ENCODE measurements around the gene CALD1.

Gene CALD1

GRCh38 chr7:134870156-134870555 is 90.7 kb downstream of the CALD1 start:
- no peak for DNase-seq

- no peak for DNase-seq
Measured at GRCh38 chr7:134870781-134871180, 91.3 kb downstream of the CALD1 start.

GRCh38 chr7:134873253-134873652 is 93.8 kb downstream of the CALD1 start:
- DNase-seq: no peak

GRCh38 chr7:134874407-134874806 is 95.0 kb downstream of the CALD1 start:
- no peak for DNase-seq

GRCh38 chr7:134875867-134876266 is 96.4 kb downstream of the CALD1 start:
- no peak for DNase-seq

GRCh38 chr7:134878746-134879357 is 99.4 kb downstream of the CALD1 start:
- DNase-seq: no peak

- DNase-seq: no peak
Measured at GRCh38 chr7:134879815-134880475, 100.5 kb downstream of the CALD1 start.

- DNase-seq: no peak
Measured at GRCh38 chr7:134882481-134882880, 103.0 kb downstream of the CALD1 start.

GRCh38 chr7:134885967-134886352 is 106.5 kb downstream of the CALD1 start:
- no peak for DNase-seq

GRCh38 chr7:134886353-134887057 is 107.1 kb downstream of the CALD1 start:
- no peak for DNase-seq

- no peak for DNase-seq
Measured at GRCh38 chr7:134887523-134887922, 108.1 kb downstream of the CALD1 start.

GRCh38 chr7:134888141-134888740 is 108.8 kb downstream of the CALD1 start:
- DNase-seq: no peak

GRCh38 chr7:134890246-134891240 is 111.1 kb downstream of the CALD1 start:
- DNase-seq: no peak

- DNase-seq: no peak
Measured at GRCh38 chr7:134891262-134891695, 111.8 kb downstream of the CALD1 start.

GRCh38 chr7:134891696-134892678 is 112.6 kb downstream of the CALD1 start:
- DNase-seq: no peak

- no peak for DNase-seq
Measured at GRCh38 chr7:134892963-134893362, 113.5 kb downstream of the CALD1 start.

GRCh38 chr7:134893920-134894319 is 114.5 kb downstream of the CALD1 start:
- DNase-seq: no peak

GRCh38 chr7:134894928-134895327 is 115.5 kb downstream of the CALD1 start:
- DNase-seq: no peak

- no peak for DNase-seq
Measured at GRCh38 chr7:134896073-134896472, 116.6 kb downstream of the CALD1 start.

GRCh38 chr7:134897936-134898335 is 118.5 kb downstream of the CALD1 start:
- DNase-seq: no peak

- DNase-seq: no peak
Measured at GRCh38 chr7:134899729-134900128, 120.3 kb downstream of the CALD1 start.
